ENCODE data around the gene VWA8.

- TF ChIP-seq POLR2AphosphoS5 (IDR thresholded peaks at IDR 0.05) (peak in 1 of 2 donors; percentile 10), POLR2A (IDR thresholded peaks at IDR 0.05; ENCODE audit: low read depth) (no peak), EP300 (IDR thresholded peaks at IDR 0.05) (no peak)
Measured at GRCh38 chr13:41603917-41604316, 357.0 kb downstream of the VWA8 start.
